ENCODE results near the gene AK9. TPM values are rescaled to one million over a fixed set of nuclear protein-coding genes. Genes with fewer than 3 reads are reported as not detected.

Gene AK9
- total RNA-seq, 5 donors from 2014 or later (not counting 1 experiment from before 2014, with no cell fraction given) = 7.9 to 12.6 (median 10.2) TPM

DNA sequence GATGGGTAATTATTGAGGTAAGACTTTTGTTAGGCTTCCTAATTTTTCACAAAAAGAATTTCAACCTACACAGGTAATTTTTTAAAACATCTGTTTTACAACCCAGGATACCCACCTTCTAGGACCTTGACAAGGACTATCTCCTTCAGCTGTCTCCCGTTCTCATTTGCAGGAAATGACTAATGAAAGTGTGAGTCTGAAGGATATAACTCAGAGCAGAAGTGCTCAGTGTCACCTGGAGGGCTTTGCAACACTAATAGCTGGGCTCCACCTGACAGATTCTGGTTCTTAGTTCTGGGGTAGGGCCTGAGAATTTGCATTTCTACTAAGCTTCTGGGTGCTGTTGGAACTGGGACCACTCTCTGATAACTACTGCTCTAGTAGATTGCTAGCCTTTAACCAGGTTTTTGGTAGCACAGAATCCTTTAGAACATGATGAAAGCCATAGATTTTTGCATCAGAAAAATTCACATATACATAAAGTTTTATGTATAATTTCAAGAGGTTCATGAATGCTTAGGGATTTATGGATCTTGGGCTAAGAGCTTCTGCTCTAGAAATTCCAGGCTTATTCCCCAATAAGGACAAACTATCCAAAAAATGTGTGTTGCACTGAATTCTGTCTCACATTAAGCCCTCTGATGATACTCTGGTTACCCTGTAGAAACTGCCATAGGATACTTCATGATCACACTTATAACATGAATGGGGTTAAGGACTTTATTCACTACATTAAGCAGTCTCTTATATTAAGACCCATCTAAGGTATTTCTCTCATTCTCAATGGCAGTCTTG, 30.3 kb downstream of the AK9 start:
- Mint-ChIP-seq H3K27me3 (no peaks in the 10 kb centered on the region), H3K27ac (no peak overlapping the region), H3K9me3 (no peaks in the 10 kb centered on the region), H3K4me3 (no peak overlapping the region), H3K36me3 (peaks cover 24% of the 10 kb centered on the region), H3K4me1 (no peaks in the 10 kb centered on the region)
- WGBS (ENCODE audit: insufficient coverage) = no CpG with 5 or more reads among the region's 1 CpG
- DNase-seq = no peak
- ChIA-PET CTCF (no interaction called here), POLR2A (no interaction called here)
- Histone ChIP-seq H3K4me1 (ENCODE audit: control insufficient read depth in 1 of 2, extremely low read depth in 1 of 2, insufficient read depth in 2 of 2, low read length in 2 of 2) (no peaks in the 10 kb centered on the region), H3K4me3 (ENCODE audit: control insufficient read depth in 1 of 2, extremely low read depth in 1 of 2, low read length in 1 of 2) (no peak overlapping the region), H3K27me3 (replicated peaks in 1 of 2; ENCODE audit: control insufficient read depth in 2 of 2, extremely low read depth in 1 of 2, insufficient read depth in 2 of 2, low read length in 1 of 2) (no peaks in the 10 kb centered on the region), H3K27ac (ENCODE audit: low read length) (no peak overlapping the region), H3K9me3 (no peaks in the 10 kb centered on the region), H3K36me3 (ENCODE audit: control insufficient read depth in 2 of 2, extremely low read depth in 1 of 2, insufficient read depth in 1 of 2, low read length in 1 of 2) (peaks cover 0 to 3% of the 10 kb centered on the region in 2 donors)
- ATAC-seq (replicated peaks in 1 of 4) = no peak

DNA sequence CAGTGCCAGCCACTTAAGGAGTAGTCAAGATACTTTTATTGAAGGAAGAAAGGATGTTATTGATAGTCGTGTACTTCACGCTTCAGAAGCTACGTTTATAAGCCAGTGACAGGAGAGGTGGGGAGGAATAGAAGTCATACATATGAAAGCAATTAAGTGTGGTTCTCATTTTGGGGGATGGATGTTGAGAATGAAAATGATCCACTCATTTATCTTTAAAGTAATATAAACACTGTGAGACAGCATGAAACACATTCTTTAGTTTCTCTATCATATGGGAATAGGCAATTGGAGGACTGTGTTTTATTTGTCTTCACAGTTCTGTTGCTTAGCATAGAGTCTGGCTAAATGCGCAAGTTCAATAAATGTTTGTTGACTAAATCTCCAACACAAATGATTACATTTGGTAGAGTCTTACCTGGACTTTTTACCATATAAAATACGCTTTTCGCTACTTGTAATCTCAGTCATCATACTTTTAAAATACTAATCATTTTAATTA, 35.2 kb downstream of the AK9 start:
- no peak for ATAC-seq (replicated peaks in 1 of 4)
- Histone ChIP-seq H3K36me3 (ENCODE audit: control insufficient read depth in 2 of 2, extremely low read depth in 1 of 2, insufficient read depth in 1 of 2, low read length in 1 of 2) (no peaks in the 10 kb centered on the region), H3K9me3 (no peaks in the 10 kb centered on the region), H3K4me3 (ENCODE audit: control insufficient read depth in 1 of 2, extremely low read depth in 1 of 2, low read length in 1 of 2) (no peak overlapping the region), H3K27me3 (replicated peaks in 1 of 2; ENCODE audit: control insufficient read depth in 2 of 2, extremely low read depth in 1 of 2, insufficient read depth in 2 of 2, low read length in 1 of 2) (no peaks in the 10 kb centered on the region), H3K4me1 (ENCODE audit: control insufficient read depth in 1 of 2, extremely low read depth in 1 of 2, insufficient read depth in 2 of 2, low read length in 2 of 2) (no peaks in the 10 kb centered on the region), H3K27ac (ENCODE audit: low read length) (no peak overlapping the region)
- Mint-ChIP-seq H3K4me3 (no peak overlapping the region), H3K27me3 (no peaks in the 10 kb centered on the region), H3K36me3 (peaks cover 42% of the 10 kb centered on the region), H3K9me3 (no peaks in the 10 kb centered on the region), H3K4me1 (no peaks in the 10 kb centered on the region), H3K27ac (no peak overlapping the region)
- ChIA-PET CTCF (no interaction called here), POLR2A (no interaction called here)
- 100% methylated on average over 2 of the region's 6 CpGs for WGBS (ENCODE audit: insufficient coverage)
- DNase-seq = no peak

DNA sequence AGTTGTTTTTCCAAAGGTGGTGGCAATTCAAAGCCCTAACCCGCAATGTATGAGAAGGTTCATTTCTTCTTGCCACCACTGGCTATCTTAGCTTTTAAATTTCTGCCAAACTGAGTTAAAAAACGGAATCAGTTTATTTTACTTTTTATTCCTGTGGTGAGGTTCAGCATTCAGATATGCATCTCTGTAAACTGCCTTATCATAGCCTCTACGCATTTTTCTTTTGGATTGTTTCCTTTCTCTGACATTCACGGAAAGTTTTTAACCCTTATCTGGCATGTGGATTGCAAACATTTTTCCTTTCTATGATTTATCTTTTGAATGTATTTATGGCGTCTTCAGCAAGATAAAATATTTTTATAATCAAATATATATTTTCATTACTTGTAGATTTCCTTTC, 37.7 kb downstream of the AK9 start:
- no peaks in the 10 kb centered on the region for H3K36me3 ChIP-seq (ENCODE audit: control insufficient read depth in 2 of 2, extremely low read depth in 1 of 2, insufficient read depth in 1 of 2, low read length in 1 of 2)
- Mint-ChIP-seq H3K36me3 (peaks cover 44% of the 10 kb centered on the region), H3K27me3 (no peaks in the 10 kb centered on the region), H3K27ac (no peak overlapping the region), H3K4me1 (no peaks in the 10 kb centered on the region), H3K4me3 (no peak overlapping the region), H3K9me3 (no peaks in the 10 kb centered on the region)
- WGBS (ENCODE audit: insufficient coverage) = 86% methylated on average over 1 of the region's 5 CpGs
- H3K4me3 ChIP-seq (ENCODE audit: control insufficient read depth in 1 of 2, extremely low read depth in 1 of 2, low read length in 1 of 2) = no peak overlapping the region
- no peak overlapping the region for H3K27ac ChIP-seq (ENCODE audit: low read length)
- no peaks in the 10 kb centered on the region for H3K9me3 ChIP-seq
- no peak for ATAC-seq (replicated peaks in 1 of 4)
- ChIA-PET CTCF (no interaction called here), POLR2A (interaction anchor here in 1 of 2 donors (0.6 kb wide), 1 partner anchor 1902 kb away, joined by 4 read pairs; no protein-coding TSS in a partner anchor)
- H3K27me3 ChIP-seq (replicated peaks in 1 of 2; ENCODE audit: control insufficient read depth in 2 of 2, extremely low read depth in 1 of 2, insufficient read depth in 2 of 2, low read length in 1 of 2) = no peaks in the 10 kb centered on the region
- H3K4me1 ChIP-seq (ENCODE audit: control insufficient read depth in 1 of 2, extremely low read depth in 1 of 2, insufficient read depth in 2 of 2, low read length in 2 of 2) = no peaks in the 10 kb centered on the region
- no peak for DNase-seq

DNA sequence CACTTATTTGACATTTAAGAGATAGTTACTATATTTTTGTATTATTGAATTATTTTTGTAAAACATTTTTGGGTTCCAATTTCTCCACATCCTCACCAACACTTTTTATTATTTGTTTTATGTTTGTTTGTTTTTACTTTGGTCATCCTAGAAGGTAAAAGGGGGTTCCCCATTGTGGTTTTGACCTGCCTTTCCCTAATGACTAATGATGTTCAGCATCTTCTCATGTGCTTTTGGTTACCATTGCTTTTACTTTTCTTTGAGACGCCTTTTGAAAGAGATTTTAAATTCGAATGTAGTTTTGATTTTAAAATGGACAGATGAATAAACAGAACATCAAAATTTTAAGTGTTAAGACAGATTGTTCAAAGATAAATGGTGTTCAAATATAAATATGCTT, 46.9 kb downstream of the AK9 start:
- Mint-ChIP-seq H3K36me3 (peaks cover 66% of the 10 kb centered on the region), H3K4me3 (no peak overlapping the region), H3K27ac (no peak overlapping the region), H3K27me3 (no peaks in the 10 kb centered on the region), H3K4me1 (no peaks in the 10 kb centered on the region), H3K9me3 (peaks cover 2 to 13% (median 3%) of the 10 kb centered on the region in 3 donors)
- no peaks in the 10 kb centered on the region for H3K9me3 ChIP-seq
- no peak for DNase-seq
- no peak overlapping the region for H3K27ac ChIP-seq (ENCODE audit: low read length)
- WGBS (ENCODE audit: insufficient coverage) = no CpG with 5 or more reads among the region's 2 CpGs
- H3K4me1 ChIP-seq (ENCODE audit: control insufficient read depth in 1 of 2, extremely low read depth in 1 of 2, insufficient read depth in 2 of 2, low read length in 2 of 2) = no peaks in the 10 kb centered on the region
- CTCF ChIA-PET = no interaction called here
- no peaks in the 10 kb centered on the region for H3K27me3 ChIP-seq (replicated peaks in 1 of 2; ENCODE audit: control insufficient read depth in 2 of 2, extremely low read depth in 1 of 2, insufficient read depth in 2 of 2, low read length in 1 of 2)
- H3K36me3 ChIP-seq (ENCODE audit: control insufficient read depth in 2 of 2, extremely low read depth in 1 of 2, insufficient read depth in 1 of 2, low read length in 1 of 2) = peaks cover 3 to 5% of the 10 kb centered on the region in 2 donors
- POLR2A ChIA-PET = no interaction called here
- no peak for ATAC-seq (replicated peaks in 1 of 4)
- H3K4me3 ChIP-seq (ENCODE audit: control insufficient read depth in 1 of 2, extremely low read depth in 1 of 2, low read length in 1 of 2) = no peak overlapping the region

DNA sequence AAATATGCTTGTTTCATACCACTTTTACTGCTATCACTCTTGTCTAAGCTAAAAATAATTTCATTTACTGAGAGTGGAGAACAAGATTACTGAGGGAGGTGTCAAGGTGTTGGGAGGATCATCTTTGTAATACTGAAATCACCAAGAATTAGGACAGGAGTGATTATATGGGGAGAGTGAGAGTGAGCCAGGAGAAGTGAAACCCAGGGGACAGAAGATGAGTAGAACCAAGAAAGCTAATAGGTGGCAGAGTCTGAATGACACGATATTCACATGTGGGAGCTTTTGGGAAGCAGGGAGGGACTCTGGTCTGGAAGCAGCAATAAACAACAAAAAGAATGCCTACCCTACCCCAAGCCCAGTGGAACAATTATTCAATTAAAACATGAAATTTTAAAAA, 58.6 kb downstream of the AK9 start:
- peaks cover 5 to 13% of the 10 kb centered on the region in 2 experiments for H3K4me1 ChIP-seq (ENCODE audit: control insufficient read depth in 1 of 2, extremely low read depth in 1 of 2, insufficient read depth in 2 of 2, low read length in 2 of 2)
- Mint-ChIP-seq H3K4me3 (no peak overlapping the region), H3K27me3 (no peaks in the 10 kb centered on the region), H3K9me3 (no peaks in the 10 kb centered on the region), H3K4me1 (peaks cover 9 to 17% (median 13%) of the 10 kb centered on the region in 3 donors), H3K27ac (no peak overlapping the region), H3K36me3 (peaks cover 41% of the 10 kb centered on the region)
- H3K27me3 ChIP-seq (replicated peaks in 1 of 2; ENCODE audit: control insufficient read depth in 2 of 2, extremely low read depth in 1 of 2, insufficient read depth in 2 of 2, low read length in 1 of 2) = no peaks in the 10 kb centered on the region
- ChIA-PET POLR2A (no interaction called here), CTCF (no interaction called here)
- no CpG with 5 or more reads among the region's 1 CpG for WGBS (ENCODE audit: insufficient coverage)
- DNase-seq (no peak), ATAC-seq (replicated peaks in 1 of 4) (no peak)
- no peaks in the 10 kb centered on the region for H3K9me3 ChIP-seq
- H3K4me3 ChIP-seq (ENCODE audit: control insufficient read depth in 1 of 2, extremely low read depth in 1 of 2, low read length in 1 of 2) = no peak overlapping the region
- H3K27ac ChIP-seq (ENCODE audit: low read length) = no peak overlapping the region
- H3K36me3 ChIP-seq (ENCODE audit: control insufficient read depth in 2 of 2, extremely low read depth in 1 of 2, insufficient read depth in 1 of 2, low read length in 1 of 2) = no peaks in the 10 kb centered on the region

DNA sequence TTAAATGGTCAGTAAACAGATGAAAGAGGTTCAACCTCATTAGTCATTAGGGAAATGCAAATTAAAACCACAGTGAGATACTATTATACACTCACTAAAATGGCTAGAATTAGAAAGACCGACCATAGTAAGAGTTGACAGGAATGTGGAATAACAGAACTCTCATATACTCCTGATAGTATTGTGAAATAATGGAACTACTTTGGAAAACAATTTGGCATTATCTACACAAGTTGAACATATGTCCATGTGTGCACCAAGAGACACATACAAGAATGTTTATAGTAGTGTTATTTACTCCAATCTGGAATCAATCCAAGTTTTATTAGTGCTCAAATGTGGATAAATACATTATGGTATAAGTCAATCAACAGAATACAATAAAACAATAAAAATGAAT, 59.6 kb downstream of the AK9 start:
- H3K36me3 ChIP-seq (ENCODE audit: control insufficient read depth in 2 of 2, extremely low read depth in 1 of 2, insufficient read depth in 1 of 2, low read length in 1 of 2) = no peaks in the 10 kb centered on the region
- H3K4me3 ChIP-seq (ENCODE audit: control insufficient read depth in 1 of 2, extremely low read depth in 1 of 2, low read length in 1 of 2) = no peak overlapping the region
- DNase-seq = no peak
- H3K27me3 ChIP-seq (replicated peaks in 1 of 2; ENCODE audit: control insufficient read depth in 2 of 2, extremely low read depth in 1 of 2, insufficient read depth in 2 of 2, low read length in 1 of 2) = no peaks in the 10 kb centered on the region
- Mint-ChIP-seq H3K36me3 (peaks cover 42% of the 10 kb centered on the region), H3K27me3 (no peaks in the 10 kb centered on the region), H3K4me1 (peaks cover 9 to 17% (median 13%) of the 10 kb centered on the region in 3 donors), H3K9me3 (peaks cover 0 to 3% (median 0%) of the 10 kb centered on the region in 3 donors), H3K4me3 (no peak overlapping the region), H3K27ac (no peak overlapping the region)
- POLR2A ChIA-PET = no interaction called here
- no peaks in the 10 kb centered on the region for H3K9me3 ChIP-seq
- ATAC-seq (replicated peaks in 1 of 4) = no peak
- H3K27ac ChIP-seq (ENCODE audit: low read length) = no peak overlapping the region
- CTCF ChIA-PET = no interaction called here
- peaks cover 5 to 13% of the 10 kb centered on the region in 2 experiments for H3K4me1 ChIP-seq (ENCODE audit: control insufficient read depth in 1 of 2, extremely low read depth in 1 of 2, insufficient read depth in 2 of 2, low read length in 2 of 2)
- no CpG with 5 or more reads among the region's 1 CpG for WGBS (ENCODE audit: insufficient coverage)
